CD14-positive monocyte (primary cell): ENCODE data around the gene HPSE2. TPM values are rescaled to one million over a fixed set of nuclear protein-coding genes. Genes with fewer than 3 reads are reported as not detected.

Experiments
- DNase-seq, 3 donors: peaks; one replicate each; pipeline ENCODE4 v3.0.0-alpha.2; 2011 to 2022
- H2AFZ ChIP-seq: 2 replicates; pipeline ENCODE4 v1.6.0; 2012; ENCODE audit warnings: mild to moderate bottlenecking, low read depth, low read length, inconsistent platforms; ENCODE audit not compliant: insufficient read depth, poor library complexity, severe bottlenecking
- H3K27ac ChIP-seq, 2 donors: 1 replicate in 1 of 2; 2 replicates in 1 of 2; pipeline ENCODE4 v1.5.1; 2012 to 2013; ENCODE audit warnings: low read length in 2 of 2, control low read depth in 1 of 2, inconsistent platforms in 1 of 2, low read depth in 1 of 2, mild to moderate bottlenecking in 1 of 2
- H3K27me3 ChIP-seq, 2 donors: one replicate each; pipeline versions ENCODE4 v1.6.0 to v1.6.1; 2011 to 2013; ENCODE audit warnings: low read length in 2 of 2; ENCODE audit not compliant: control insufficient read depth in 2 of 2, insufficient read depth in 2 of 2
- H3K36me3 ChIP-seq, 2 donors: replicated peaks in 1 of 2; 1 replicate in 1 of 2; 2 replicates in 1 of 2; pipeline versions ENCODE4 v1.5.1 to v1.6.1; 2012 to 2013; ENCODE audit warnings: low read length in 2 of 2, control low read depth in 1 of 2, inconsistent platforms in 1 of 2, mild to moderate bottlenecking in 1 of 2; ENCODE audit not compliant: insufficient read depth in 2 of 2, control insufficient read depth in 1 of 2
- H3K4me1 ChIP-seq, 2 donors: 1 replicate in 1 of 2; 2 replicates in 1 of 2; pipeline versions ENCODE4 v1.5.1 to v1.6.1; 2012 to 2013; ENCODE audit warnings: low read length in 2 of 2, control low read depth in 1 of 2, inconsistent platforms in 1 of 2, mild to moderate bottlenecking in 1 of 2, moderate library complexity in 1 of 2; ENCODE audit not compliant: insufficient read depth in 2 of 2, control insufficient read depth in 1 of 2
- H3K4me2 ChIP-seq: replicated peaks from 2 replicates; pipeline ENCODE3; 2012; ENCODE audit warnings: low read length, moderate library complexity, mild to moderate bottlenecking; ENCODE audit not compliant: poor library complexity, severe bottlenecking; ENCODE audit errors: extremely low read depth
- H3K4me3 ChIP-seq, 3 experiments: fragments of 200-600 bp in 1 of 3; sonication (generic) in 1 of 3; replicated peaks in 1 of 3; 1 replicate in 2 of 3; 2 replicates in 1 of 3; pipeline ENCODE4 v1.5.1; 2011 to 2013; ENCODE audit warnings: low read length in 3 of 3, mild to moderate bottlenecking in 3 of 3, control low read depth in 2 of 3, low read depth in 2 of 3, inconsistent platforms in 1 of 3, moderate library complexity in 1 of 3
- H3K79me2 ChIP-seq: 2 replicates; pipeline ENCODE4 v1.6.0; 2012; ENCODE audit warnings: mild to moderate bottlenecking, control low read depth, inconsistent platforms, low read length, moderate library complexity; ENCODE audit not compliant: insufficient read depth
- H3K9ac ChIP-seq: 2 replicates; pipeline ENCODE4 v1.6.0; 2017; ENCODE audit warnings: low read length, mild to moderate bottlenecking; ENCODE audit not compliant: insufficient read depth, poor library complexity, severe bottlenecking
- H3K9me3 ChIP-seq, 2 donors: replicated peaks in 1 of 2; 1 replicate in 1 of 2; 2 replicates in 1 of 2; pipeline versions ENCODE4 v1.5.1 to v1.6.1; 2012 to 2013; ENCODE audit warnings: low read length in 2 of 2, control low read depth in 1 of 2; ENCODE audit not compliant: control insufficient read depth in 1 of 2, insufficient read depth in 1 of 2
- H4K20me1 ChIP-seq: 2 replicates; pipeline ENCODE4 v1.6.0; 2012; ENCODE audit warnings: mild to moderate bottlenecking, low read length, control low read depth, moderate library complexity; ENCODE audit not compliant: insufficient read depth
- H3K27ac Mint-ChIP-seq, 7 donors: one replicate each; pipeline ENCODE4 v1.8.0; 2020; ENCODE audit warnings: mild to moderate bottlenecking in 7 of 7, mixed read lengths in 7 of 7, moderate library complexity in 6 of 7, inconsistent platforms in 2 of 7
- H3K27me3 Mint-ChIP-seq, 3 donors: one replicate each; pipeline ENCODE4 v1.8.0; 2021 to 2022; ENCODE audit warnings: low read depth in 3 of 3, mild to moderate bottlenecking in 3 of 3, mixed read lengths in 3 of 3, moderate library complexity in 3 of 3, inconsistent platforms in 1 of 3
- H3K36me3 Mint-ChIP-seq, 2 donors: one replicate each; pipeline ENCODE4 v1.8.0; 2020; ENCODE audit warnings: mixed read lengths in 2 of 2, inconsistent platforms in 1 of 2, mild to moderate bottlenecking in 1 of 2
- H3K4me1 Mint-ChIP-seq: one replicate; pipeline ENCODE4 v1.8.0; 2020; ENCODE audit warnings: mild to moderate bottlenecking, mixed read lengths
- H3K4me3 Mint-ChIP-seq, 2 donors: one replicate each; pipeline ENCODE4 v1.8.0; 2020; ENCODE audit warnings: mild to moderate bottlenecking in 2 of 2, mixed read lengths in 2 of 2, moderate library complexity in 1 of 2
- H3K9me3 Mint-ChIP-seq, 7 donors: one replicate each; pipeline ENCODE4 v1.8.0; 2020 to 2022; ENCODE audit warnings: mixed read lengths in 7 of 7, mild to moderate bottlenecking in 6 of 7, moderate library complexity in 6 of 7, inconsistent platforms in 2 of 7
- WGBS: methylation state at CpG from one replicate; pipeline ENCODE4 v1.1.5; 2013; ENCODE audit warnings: missing lambda C conversion rate; ENCODE audit not compliant: insufficient coverage; 5-methylcytosine and 5-hydroxymethylcytosine counted together
- intact Hi-C, 2 donors: fragments of 100-400 bp; cut with micrococcal nuclease; formaldehyde crosslinking; loops; one replicate each; pipeline versions ENCODE4 v1.15.0 to v1.15.1; 2023
- polyA plus RNA-seq, 3 donors: library from polyadenylated mRNA; depleted of rRNA in 1 of 3; unstranded in 2 of 3; stranded (reverse) in 1 of 3; fragments of 300-500 nt in 2 of 3; fragments of >200 nt in 1 of 3; fragmentation: Illumina TruSeq in 2 of 3; gene quantifications; 1 replicate in 2 of 3; 2 replicates in 1 of 3; pipeline ENCODE4 v1.2.3, GENCODE V29; 2012 to 2021
- TF ChIP-seq, protein P1 (sequence below): fragments of 200-600 bp; IDR thresholded peaks from one replicate; pipeline ENCODE4 v1.8.0; 2022; ENCODE audit warnings: antibody characterized with exemption, mild to moderate bottlenecking

The HPSE2 gene
- polyA plus RNA-seq, 3 donors: not detected

DNA sequence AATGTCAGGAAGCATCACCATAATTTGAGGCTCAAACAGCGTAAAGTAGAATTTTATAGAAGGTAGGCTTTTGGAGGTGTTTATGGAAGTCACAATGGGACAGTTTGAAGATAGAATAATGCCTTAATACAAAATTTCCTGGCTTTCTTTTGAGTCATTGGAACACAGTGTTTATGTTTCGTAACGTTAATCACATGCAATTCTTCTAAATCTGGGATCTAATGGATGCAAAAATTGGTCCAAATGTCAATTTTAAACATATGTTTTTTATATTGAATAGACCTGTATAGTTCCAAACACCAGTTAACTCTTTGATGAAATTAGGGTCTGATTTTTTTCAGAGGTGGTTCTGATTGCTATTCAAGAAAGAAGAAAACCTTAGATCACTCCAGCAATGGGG lies 702.4 kb downstream of the HPSE2 start:
- H3K27me3 ChIP-seq: no peaks in the 10 kb centered on the region
- no peak for DNase-seq
- H3K9me3 ChIP-seq: no peaks in the 10 kb centered on the region
- peaks cover 1 to 9% (median 4%) of the 10 kb centered on the region in 3 donors for H3K27me3 Mint-ChIP-seq
- H3K27ac ChIP-seq: no peak overlapping the region
- H3K4me2 ChIP-seq: no peak overlapping the region
- TF ChIP-seq, protein P1, sequence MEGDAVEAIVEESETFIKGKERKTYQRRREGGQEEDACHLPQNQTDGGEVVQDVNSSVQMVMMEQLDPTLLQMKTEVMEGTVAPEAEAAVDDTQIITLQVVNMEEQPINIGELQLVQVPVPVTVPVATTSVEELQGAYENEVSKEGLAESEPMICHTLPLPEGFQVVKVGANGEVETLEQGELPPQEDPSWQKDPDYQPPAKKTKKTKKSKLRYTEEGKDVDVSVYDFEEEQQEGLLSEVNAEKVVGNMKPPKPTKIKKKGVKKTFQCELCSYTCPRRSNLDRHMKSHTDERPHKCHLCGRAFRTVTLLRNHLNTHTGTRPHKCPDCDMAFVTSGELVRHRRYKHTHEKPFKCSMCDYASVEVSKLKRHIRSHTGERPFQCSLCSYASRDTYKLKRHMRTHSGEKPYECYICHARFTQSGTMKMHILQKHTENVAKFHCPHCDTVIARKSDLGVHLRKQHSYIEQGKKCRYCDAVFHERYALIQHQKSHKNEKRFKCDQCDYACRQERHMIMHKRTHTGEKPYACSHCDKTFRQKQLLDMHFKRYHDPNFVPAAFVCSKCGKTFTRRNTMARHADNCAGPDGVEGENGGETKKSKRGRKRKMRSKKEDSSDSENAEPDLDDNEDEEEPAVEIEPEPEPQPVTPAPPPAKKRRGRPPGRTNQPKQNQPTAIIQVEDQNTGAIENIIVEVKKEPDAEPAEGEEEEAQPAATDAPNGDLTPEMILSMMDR: no peak
- no peaks in the 10 kb centered on the region for H3K4me1 Mint-ChIP-seq
- H3K36me3 Mint-ChIP-seq: no peaks in the 10 kb centered on the region
- no CpG with 5 or more reads among the region's 3 CpGs for WGBS
- no peaks in the 10 kb centered on the region for H3K79me2 ChIP-seq
- H3K36me3 ChIP-seq: no peaks in the 10 kb centered on the region
- peaks cover 0 to 7% (median 0%) of the 10 kb centered on the region in 7 donors for H3K9me3 Mint-ChIP-seq
- H2AFZ ChIP-seq: no peak overlapping the region
- H3K27ac Mint-ChIP-seq: no peak overlapping the region
- no peak overlapping the region for H3K4me3 ChIP-seq
- intact Hi-C loops: no loop called here
- no peak overlapping the region for H3K4me3 Mint-ChIP-seq
- no peaks in the 10 kb centered on the region for H3K4me1 ChIP-seq
- H4K20me1 ChIP-seq: no peaks in the 10 kb centered on the region
- no peak overlapping the region for H3K9ac ChIP-seq

DNA sequence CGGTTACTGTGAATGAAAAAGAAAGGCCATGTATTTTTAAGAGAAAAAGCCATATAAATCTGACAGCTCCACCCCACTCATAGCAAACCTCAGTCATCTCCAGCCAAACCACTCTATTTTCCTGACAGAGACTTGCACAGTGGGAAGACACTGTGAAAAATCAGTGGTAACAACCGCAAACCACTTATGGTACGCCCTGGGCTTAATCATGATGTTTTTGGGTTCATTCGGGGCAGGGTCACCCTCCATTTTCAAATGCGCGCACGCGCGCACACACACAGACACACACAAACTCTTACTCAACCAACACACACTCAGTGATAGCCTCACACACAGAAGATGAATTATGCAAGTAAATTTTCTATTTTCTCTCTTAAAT lies 706.9 kb downstream of the HPSE2 start:
- Histone ChIP-seq H3K27me3 (no peaks in the 10 kb centered on the region), H4K20me1 (no peaks in the 10 kb centered on the region), H2AFZ (no peak overlapping the region), H3K4me2 (no peak overlapping the region), H3K9ac (no peak overlapping the region), H3K79me2 (no peaks in the 10 kb centered on the region), H3K27ac (no peak overlapping the region), H3K36me3 (no peaks in the 10 kb centered on the region), H3K4me3 (no peak overlapping the region), H3K9me3 (no peaks in the 10 kb centered on the region), H3K4me1 (no peaks in the 10 kb centered on the region)
- intact Hi-C loops: no loop called here
- Mint-ChIP-seq H3K4me3 (no peak overlapping the region), H3K9me3 (no peaks in the 10 kb centered on the region), H3K36me3 (no peaks in the 10 kb centered on the region), H3K27ac (no peak overlapping the region), H3K27me3 (peaks cover 1 to 9% (median 2%) of the 10 kb centered on the region in 3 donors), H3K4me1 (no peaks in the 10 kb centered on the region)
- WGBS: 92% methylated on average over 3 of the region's 9 CpGs
- TF ChIP-seq, protein P1: no peak
- DNase-seq: no peak
